GM12892 (cell line): ENCODE measurements around the gene SPSB1.
A peak's percentile ranks its signal among the peaks of the same experiment; 100 is the strongest.
"Not testable (repeated sequence)": the region's sequence is repeated elsewhere in the genome, so short reads cannot be mapped to it uniquely, and the experiment has no call there.

Experiments
- DNase-seq: peaks from one replicate; pipeline ENCODE4 v3.0.0; 2011; ENCODE audit not compliant: insufficient read length
- FAIRE-seq: peaks from 2 replicates; lab custom pipeline; 2011; peaks lifted over from hg19 to GRCh38; lab: Jason Lieb, UNC
- POLR2A ChIP-seq: IDR thresholded peaks from 2 replicates; pipeline ENCODE4 v1.6.1; 2011; ENCODE audit warnings: low read depth, low read length, control low read depth
- POLR2AphosphoS5 ChIP-seq: IDR thresholded peaks from 2 replicates; pipeline ENCODE4 v1.6.1; 2011; ENCODE audit warnings: low read depth, low read length, control low read depth
- TAF1 ChIP-seq: IDR thresholded peaks from 2 replicates; pipeline ENCODE4 v1.6.1; 2011; ENCODE audit warnings: low read depth, mild to moderate bottlenecking, control low read depth, low read length, borderline replicate concordance

SPSB1 gene

DNA sequence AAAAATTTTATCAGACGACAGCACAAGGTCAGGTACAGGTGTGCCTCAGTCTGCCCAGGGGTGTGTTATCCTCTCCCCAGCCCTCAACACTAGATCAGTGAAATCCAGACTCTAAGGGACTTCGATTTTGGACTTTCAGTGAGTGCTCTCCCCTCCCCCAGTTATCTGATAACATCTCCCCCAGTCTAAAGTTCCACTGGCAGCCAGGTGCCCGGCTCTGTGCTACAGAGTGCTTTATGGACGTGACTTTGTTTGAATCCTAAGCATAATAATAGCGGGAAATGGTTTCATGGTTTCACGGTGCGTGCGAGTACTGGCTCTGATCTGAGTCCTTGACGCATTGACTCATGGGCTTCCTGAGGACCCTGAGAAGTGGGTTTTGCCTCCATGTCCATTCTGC lies 3.2 kb downstream of the SPSB1 start:
- TF ChIP-seq POLR2AphosphoS5, result no peak
- TF ChIP-seq TAF1, result no peak
- TF ChIP-seq POLR2A, result no peak
- FAIRE-seq, result no peak

DNA sequence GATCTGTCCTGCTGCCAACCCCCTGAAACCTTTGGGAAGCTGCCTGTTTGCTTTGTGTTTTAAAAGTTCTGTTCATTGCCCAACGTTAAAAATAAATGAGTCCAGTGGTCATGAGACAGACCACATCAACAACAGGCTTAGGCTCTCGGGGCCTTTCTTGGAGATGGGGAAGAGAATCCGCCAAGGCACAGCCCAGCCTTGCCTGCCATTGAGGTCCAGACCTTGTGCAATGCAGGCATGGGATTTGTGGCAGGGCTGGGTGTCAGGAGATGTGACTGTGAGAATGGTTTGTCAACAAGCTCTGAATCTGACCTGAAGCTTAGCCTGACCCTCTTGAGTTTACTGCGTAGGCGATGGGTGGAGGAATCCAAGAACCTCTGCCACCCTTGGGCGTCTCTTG lies 4.2 kb downstream of the SPSB1 start:
- FAIRE-seq, result no peak
- no peak for TF ChIP-seq TAF1
- TF ChIP-seq POLR2A, result no peak
- TF ChIP-seq POLR2AphosphoS5, result no peak

More for the DNA sequence above, 3.2 kb downstream of the SPSB1 start:
- no peak for DNase-seq

DNA sequence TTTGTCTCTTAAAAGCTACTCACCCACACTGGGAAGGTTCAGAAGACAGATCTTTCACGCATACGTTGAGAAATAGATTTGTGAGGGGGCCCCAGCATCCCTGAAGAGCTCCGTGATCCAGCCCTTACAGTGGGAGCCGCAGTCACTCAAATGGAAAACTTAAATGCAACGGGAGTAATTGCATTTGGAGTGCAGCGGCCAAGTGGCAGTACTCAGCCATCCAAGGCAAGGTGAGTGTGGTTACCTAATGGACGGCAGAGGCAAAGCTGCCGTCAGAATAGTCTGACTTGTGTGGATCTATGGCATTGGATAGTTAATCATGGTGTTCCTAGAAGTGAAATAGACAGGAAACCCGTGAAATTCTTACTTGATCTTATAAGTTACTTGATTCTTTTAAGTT lies 5.1 kb downstream of the SPSB1 start:
- FAIRE-seq, result no peak

More for the DNA sequence above, 4.2 kb downstream of the SPSB1 start:
- no peak for DNase-seq

GRCh38 chr1:9298282-9298681 lies 5.6 kb downstream of the SPSB1 start:
- FAIRE-seq, result no peak
- TF ChIP-seq POLR2AphosphoS5, result no peak
- no peak for TF ChIP-seq POLR2A
- TF ChIP-seq TAF1, result no peak
- no peak for DNase-seq

More for the DNA sequence above, 5.1 kb downstream of the SPSB1 start:
- TF ChIP-seq POLR2A (no peak), POLR2AphosphoS5 (no peak), TAF1 (no peak)
- DNase-seq, result no peak

DNA sequence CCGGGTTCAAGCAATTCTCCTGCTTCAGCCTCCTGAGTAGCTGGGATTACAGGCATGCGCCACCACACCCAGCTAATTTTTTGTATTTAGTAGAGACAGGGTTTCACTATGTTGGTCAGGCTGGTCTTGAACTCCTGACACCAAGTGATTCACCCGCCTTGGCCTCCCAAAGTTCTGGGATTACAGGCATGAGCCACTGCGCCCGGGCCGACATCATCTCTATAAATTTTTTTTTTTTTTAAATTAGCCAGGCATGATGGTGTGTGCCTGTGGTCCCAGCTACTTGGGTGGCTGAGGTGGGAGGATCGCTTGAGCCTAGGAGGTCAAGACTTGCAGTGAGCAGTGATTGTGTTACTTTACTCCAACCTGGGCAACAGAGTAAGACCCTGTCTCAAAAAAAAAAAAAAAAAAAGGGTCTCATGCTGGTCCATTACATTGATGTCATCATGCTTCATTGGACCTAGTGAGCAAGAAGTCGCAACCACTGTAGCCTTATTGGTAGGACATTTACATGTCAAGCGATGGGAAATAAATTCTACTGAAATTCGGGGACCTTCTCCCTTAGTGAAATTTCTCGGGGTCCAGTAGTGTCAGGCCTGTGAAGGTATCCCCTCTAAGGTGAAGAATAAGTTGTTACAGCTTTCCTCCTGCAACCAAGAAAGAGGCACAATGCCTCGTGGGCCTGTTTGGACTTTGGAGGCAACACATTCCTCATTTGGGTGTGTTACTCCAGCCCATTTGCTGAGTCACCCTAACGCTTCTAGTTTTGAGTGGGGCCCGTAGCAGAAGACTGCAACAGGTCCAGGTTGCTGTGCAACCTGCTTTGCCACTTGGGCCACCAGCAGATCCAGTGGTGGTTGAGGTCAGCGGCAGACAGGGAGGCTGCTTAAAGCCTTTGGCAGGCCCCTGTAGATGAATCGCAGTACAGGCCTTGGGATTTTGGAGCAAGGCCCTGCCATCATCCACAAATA lies 7.2 kb downstream of the SPSB1 start:
- FAIRE-seq, DNase-seq: not testable (repeated sequence)

- DNase-seq (no peak), FAIRE-seq (no peak)
- TF ChIP-seq POLR2AphosphoS5 (no peak), TAF1 (no peak), POLR2A (no peak)
Observed at GRCh38 chr1:9300573-9300972, 7.9 kb downstream of the SPSB1 start.

- no peak for DNase-seq
- TF ChIP-seq TAF1 (no peak), POLR2A (no peak), POLR2AphosphoS5 (no peak)
- FAIRE-seq, result no peak
Observed at GRCh38 chr1:9302745-9303524, 10.2 kb downstream of the SPSB1 start.

GRCh38 chr1:9303916-9304315 lies 11.2 kb downstream of the SPSB1 start:
- TF ChIP-seq POLR2A, result no peak
- TF ChIP-seq TAF1, result no peak
- TF ChIP-seq POLR2AphosphoS5, result no peak
- no peak for DNase-seq
- FAIRE-seq, result no peak

- FAIRE-seq (peak; percentile 48), DNase-seq (no peak)
- TF ChIP-seq POLR2AphosphoS5 (no peak), TAF1 (no peak)
Observed at GRCh38 chr1:9305216-9305615, 12.5 kb downstream of the SPSB1 start.

DNA sequence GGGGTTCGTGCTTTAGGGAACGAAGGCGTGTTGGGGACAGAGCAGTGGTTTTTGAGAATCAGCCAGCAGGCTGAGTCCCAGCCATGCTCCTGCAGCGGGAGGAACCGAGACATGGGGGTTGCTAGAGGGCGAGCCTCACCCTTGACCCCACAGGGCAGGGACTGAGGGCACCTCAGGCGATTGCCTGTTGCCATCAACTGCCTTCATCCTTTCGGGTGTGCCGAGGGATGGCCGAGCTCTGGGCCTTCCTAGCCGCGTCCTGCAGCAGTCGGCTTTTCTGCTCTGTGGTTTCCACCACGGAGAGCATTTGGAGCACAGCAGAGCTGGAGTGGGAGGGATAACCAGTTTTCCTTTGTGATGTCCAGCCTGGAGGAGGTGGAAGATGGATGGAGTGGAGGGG lies 13.3 kb downstream of the SPSB1 start:
- FAIRE-seq (no peak), DNase-seq (no peak)
- TF ChIP-seq POLR2A (no peak), POLR2AphosphoS5 (no peak)

DNA sequence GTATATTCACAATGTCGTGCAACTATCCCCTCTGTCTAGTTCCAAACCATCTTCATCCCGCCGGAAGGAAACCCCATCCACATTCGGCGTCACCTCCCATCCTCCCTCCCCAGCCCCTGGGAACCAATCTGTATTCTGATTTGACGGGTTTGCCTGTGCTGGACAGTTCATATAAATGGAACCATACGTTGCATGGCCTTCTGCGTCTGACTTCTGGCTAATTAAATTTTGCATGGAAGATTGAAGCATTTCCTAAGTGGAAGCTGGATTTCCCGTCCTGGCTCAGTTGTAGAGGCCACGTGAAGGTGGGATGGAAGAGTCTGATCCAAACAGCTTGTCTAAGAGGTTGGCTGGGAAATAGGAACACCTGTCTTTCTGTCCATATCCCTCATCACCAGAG lies 14.6 kb downstream of the SPSB1 start:
- no peak for DNase-seq
- no peak for TF ChIP-seq POLR2AphosphoS5
- no peak for TF ChIP-seq TAF1
- no peak for TF ChIP-seq POLR2A
- FAIRE-seq, result no peak
